HEK293 (cell line): ENCODE measurements around the gene UGT1A3.
"Not testable (repeated sequence)": the region's sequence is repeated elsewhere in the genome, so short reads cannot be mapped to it uniquely, and the experiment has no call there.

Experiments
- CTCF ChIA-PET: fragments of 350-600 bp; formaldehyde crosslinking; extraction: SDS; loops from one replicate; lab custom pipeline; 2021; ENCODE audit warnings: antibody characterized with exemption; lab: Yijun Ruan, JAX
- POLR2A ChIA-PET: fragments of 300-600 bp; formaldehyde crosslinking; extraction: SDS; loops from one replicate; lab custom pipeline; 2020; ENCODE audit warnings: antibody characterized with exemption, inconsistent platforms; lab: Yijun Ruan, JAX
- H3K27ac ChIP-seq: fragments of 200-500 bp; sonication (Bioruptor generic); 2 replicates; pipeline ENCODE4 v1.5.1; 2014; ENCODE audit warnings: low read depth, low read length, control low read depth, inconsistent platforms; ENCODE audit errors: extremely low read depth
- H3K36me3 ChIP-seq, 2 experiments: fragments of 200-500 bp in 1 of 2; sonication (Bioruptor generic) in 1 of 2; 1 replicate in 1 of 2; 2 replicates in 1 of 2; pipeline ENCODE4 v1.5.1; 2014 to 2017; ENCODE audit warnings: inconsistent platforms in 2 of 2, low read length in 2 of 2; ENCODE audit not compliant: control insufficient read depth in 2 of 2, insufficient read depth in 1 of 2
- H3K4me1 ChIP-seq: fragments of 200-500 bp; sonication (Bioruptor generic); 2 replicates; pipeline ENCODE4 v1.5.1; 2014; ENCODE audit warnings: mild to moderate bottlenecking, low read length, inconsistent platforms; ENCODE audit not compliant: control insufficient read depth, insufficient read depth
- H3K4me3 ChIP-seq: 2 replicates; pipeline ENCODE4 v1.5.1; 2011; ENCODE audit warnings: low read depth, mild to moderate bottlenecking, control low read depth, low read length, moderate library complexity
- H3K9me3 ChIP-seq: fragments of 200-500 bp; sonication (Bioruptor generic); 2 replicates; pipeline ENCODE4 v1.5.1; 2014; ENCODE audit warnings: low read depth, low read length, inconsistent platforms; ENCODE audit not compliant: control insufficient read depth, insufficient read depth
- HOXD13 ChIP-seq: sonication (generic); formaldehyde crosslinking; IDR thresholded peaks from 2 replicates; pipeline ENCODE4 v1.8.0; 2022; ENCODE audit warnings: missing genetic modification reagents, borderline replicate concordance
- KLF16 ChIP-seq: fragments of 450-650 bp; formaldehyde crosslinking; IDR thresholded peaks from 2 replicates; pipeline ENCODE4 v1.5.1; 2017; ENCODE audit warnings: missing biosample characterization, missing genetic modification characterization
- KLF8 ChIP-seq: fragments of 450-650 bp; formaldehyde crosslinking; IDR thresholded peaks from 2 replicates; pipeline ENCODE4 v1.5.1; 2016; ENCODE audit warnings: missing biosample characterization, missing genetic modification characterization
- REPIN1 ChIP-seq: fragments of 450-650 bp; formaldehyde crosslinking; IDR thresholded peaks from 2 replicates; pipeline ENCODE4 v1.5.1; 2017; ENCODE audit warnings: missing biosample characterization, missing genetic modification characterization, low read depth
- SETDB1 ChIP-seq: IDR thresholded peaks from one replicate; pipeline ENCODE4 v1.6.1; 2017; ENCODE audit warnings: mild to moderate bottlenecking, low read length, moderate library complexity, mixed read lengths; ENCODE audit not compliant: insufficient read length
- WT1 ChIP-seq: fragments of 450-650 bp; formaldehyde crosslinking; IDR thresholded peaks from 2 replicates; pipeline ENCODE4 v1.5.1; 2016; ENCODE audit warnings: missing biosample characterization, missing genetic modification characterization
- ZBTB1 ChIP-seq: fragments of 450-650 bp; formaldehyde crosslinking; IDR thresholded peaks from 2 replicates; pipeline ENCODE4 v1.5.1; 2016; ENCODE audit warnings: missing biosample characterization, missing genetic modification characterization
- ZFP69B ChIP-seq: fragments of 450-650 bp; formaldehyde crosslinking; IDR thresholded peaks from 2 replicates; pipeline ENCODE4 v1.5.1; 2016; ENCODE audit warnings: missing biosample characterization, missing genetic modification characterization
- ZNF10 ChIP-seq: fragments of 450-650 bp; formaldehyde crosslinking; IDR thresholded peaks from 2 replicates; pipeline ENCODE4 v1.5.1; 2017; ENCODE audit warnings: missing biosample characterization, missing genetic modification characterization
- ZNF174 ChIP-seq: fragments of 450-650 bp; formaldehyde crosslinking; IDR thresholded peaks from 2 replicates; pipeline ENCODE4 v1.5.0; 2017; ENCODE audit warnings: missing biosample characterization, mild to moderate bottlenecking, missing genetic modification characterization
- ZNF274 ChIP-seq, 2 experiments: fragments of 200-500 bp in 1 of 2; fragments of 450-650 bp in 1 of 2; sonication (Bioruptor generic) in 1 of 2; formaldehyde crosslinking in 1 of 2; IDR thresholded peaks; 2 replicates each; pipeline versions ENCODE4 v1.5.1 to v1.6.1; 2014 to 2016; ENCODE audit warnings: borderline replicate concordance in 1 of 2, inconsistent platforms in 1 of 2, low read length in 1 of 2, missing biosample characterization in 1 of 2, missing genetic modification characterization in 1 of 2
- ZNF48 ChIP-seq: fragments of 450-650 bp; formaldehyde crosslinking; IDR thresholded peaks from 2 replicates; pipeline ENCODE4 v1.5.1; 2016; ENCODE audit warnings: missing biosample characterization, missing genetic modification characterization
- ZNF510 ChIP-seq: fragments of 450-650 bp; formaldehyde crosslinking; IDR thresholded peaks from 2 replicates; pipeline ENCODE4 v1.5.1; 2018; ENCODE audit warnings: mild to moderate bottlenecking, missing genetic modification characterization, missing biosample characterization; ENCODE audit not compliant: insufficient replicate concordance
- ZNF544 ChIP-seq: fragments of 450-650 bp; formaldehyde crosslinking; IDR thresholded peaks from 2 replicates; pipeline ENCODE4 v1.5.0; 2017; ENCODE audit warnings: missing biosample characterization, missing genetic modification characterization
- ZNF654 ChIP-seq: fragments of 450-650 bp; formaldehyde crosslinking; IDR thresholded peaks from 2 replicates; pipeline ENCODE4 v1.5.1; 2016; ENCODE audit warnings: low read depth, missing biosample characterization, missing genetic modification characterization
- ZNF660 ChIP-seq: fragments of 450-650 bp; IDR thresholded peaks from 2 replicates; pipeline ENCODE4 v1.5.1; 2018; ENCODE audit warnings: missing biosample characterization, mild to moderate bottlenecking, missing genetic modification characterization
- ZNF791 ChIP-seq: fragments of 450-650 bp; formaldehyde crosslinking; IDR thresholded peaks from 2 replicates; pipeline ENCODE4 v1.5.1; 2016; ENCODE audit warnings: missing biosample characterization, missing genetic modification characterization
- ZNF837 ChIP-seq: fragments of 450-650 bp; formaldehyde crosslinking; IDR thresholded peaks from 2 replicates; pipeline ENCODE4 v1.5.1; 2016; ENCODE audit warnings: missing biosample characterization, missing genetic modification characterization
- ZSCAN16 ChIP-seq: fragments of 450-650 bp; formaldehyde crosslinking; IDR thresholded peaks from 2 replicates; pipeline ENCODE4 v1.5.1; 2016; ENCODE audit warnings: missing biosample characterization, missing genetic modification characterization
- TF ChIP-seq, protein P1 (sequence below): fragments of 450-650 bp; IDR thresholded peaks from 2 replicates; pipeline ENCODE4 v1.5.1; 2018; ENCODE audit warnings: missing biosample characterization, missing genetic modification characterization
- TF ChIP-seq, protein P2 (sequence below): fragments of 450-650 bp; formaldehyde crosslinking; IDR thresholded peaks from 2 replicates; pipeline ENCODE4 v1.5.1; 2016; ENCODE audit warnings: missing biosample characterization, missing genetic modification characterization
- TF ChIP-seq, protein P3 (sequence below): fragments of 450-650 bp; formaldehyde crosslinking; IDR thresholded peaks from 2 replicates; pipeline ENCODE4 v1.5.1; 2016; ENCODE audit warnings: missing biosample characterization, missing genetic modification characterization

UGT1A3 gene

DNA sequence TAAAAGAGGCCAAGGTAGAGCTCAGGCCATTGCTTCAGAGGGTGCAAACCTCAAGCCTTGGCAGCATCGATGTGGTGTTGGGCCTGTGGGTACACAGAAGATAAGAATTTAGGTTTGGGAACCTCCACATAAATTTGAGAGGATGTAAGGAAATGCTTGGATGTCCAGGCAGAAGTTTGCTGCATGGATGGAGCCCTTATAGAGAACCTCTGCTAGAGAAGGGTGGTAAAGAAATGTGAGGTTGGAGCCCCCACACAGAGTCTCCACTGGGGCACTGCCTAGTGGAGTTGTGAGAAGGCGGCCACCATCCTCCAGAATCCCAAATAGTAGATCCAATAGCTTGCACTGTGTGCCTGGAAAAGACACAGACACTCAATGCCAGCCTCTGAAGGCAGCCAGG is 21.8 kb downstream of the UGT1A3 start:
- TF ChIP-seq SETDB1: peak; percentile 76
- H3K9me3 ChIP-seq, POLR2A ChIA-PET, H3K4me1 ChIP-seq, H3K36me3 ChIP-seq, H3K27ac ChIP-seq, H3K4me3 ChIP-seq: not testable (repeated sequence)
- CTCF ChIA-PET: interaction anchor here (0.6 to 0.7 kb wide), 2 partner anchors 303 to 371 kb away, joined by 3 to 4 read pairs; no protein-coding TSS in a partner anchor

DNA sequence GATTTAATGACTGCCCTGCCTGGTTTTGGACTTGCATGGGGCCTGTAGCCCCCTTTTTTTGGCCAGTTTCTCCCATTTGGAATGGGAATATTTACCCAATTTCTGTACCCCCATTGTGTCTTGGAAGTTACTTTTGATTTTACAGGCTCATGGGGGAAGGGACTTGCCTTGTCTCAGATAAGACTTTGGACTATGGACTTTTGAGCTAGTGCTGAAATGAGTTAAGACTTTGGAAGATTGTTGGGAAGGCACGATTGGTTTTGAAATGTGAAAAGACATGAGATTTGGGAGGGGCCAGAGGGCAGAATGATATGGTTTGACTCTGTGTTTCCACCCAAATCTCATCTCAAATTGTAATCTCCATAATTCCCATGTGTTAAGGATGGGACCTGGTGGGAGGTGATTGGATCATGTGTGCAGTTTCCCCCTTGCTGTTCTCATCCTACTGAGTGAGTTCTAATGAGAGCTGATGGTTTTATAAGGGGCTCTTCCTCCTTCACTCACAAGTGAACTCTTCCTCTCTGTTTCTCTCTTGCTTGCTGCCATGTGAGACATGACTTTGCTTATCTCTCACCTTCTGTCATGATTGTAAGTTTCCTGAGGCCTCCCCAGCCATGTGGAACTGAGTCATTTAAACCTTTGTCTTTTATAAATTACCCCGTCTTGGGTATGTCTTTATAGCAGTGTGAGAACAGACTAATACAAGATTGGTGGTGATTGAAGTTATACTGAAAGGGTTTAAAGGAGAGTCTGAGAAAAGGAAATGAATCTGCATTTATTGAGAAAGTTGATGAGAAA is 22.6 kb downstream of the UGT1A3 start:
- H3K4me3 ChIP-seq, H3K9me3 ChIP-seq, H3K4me1 ChIP-seq, POLR2A ChIA-PET, H3K36me3 ChIP-seq, H3K27ac ChIP-seq: not testable (repeated sequence)
- CTCF ChIA-PET: interaction anchor here (0.6 to 0.7 kb wide), 2 partner anchors 303 to 371 kb away, joined by 3 to 4 read pairs; no protein-coding TSS in a partner anchor

DNA sequence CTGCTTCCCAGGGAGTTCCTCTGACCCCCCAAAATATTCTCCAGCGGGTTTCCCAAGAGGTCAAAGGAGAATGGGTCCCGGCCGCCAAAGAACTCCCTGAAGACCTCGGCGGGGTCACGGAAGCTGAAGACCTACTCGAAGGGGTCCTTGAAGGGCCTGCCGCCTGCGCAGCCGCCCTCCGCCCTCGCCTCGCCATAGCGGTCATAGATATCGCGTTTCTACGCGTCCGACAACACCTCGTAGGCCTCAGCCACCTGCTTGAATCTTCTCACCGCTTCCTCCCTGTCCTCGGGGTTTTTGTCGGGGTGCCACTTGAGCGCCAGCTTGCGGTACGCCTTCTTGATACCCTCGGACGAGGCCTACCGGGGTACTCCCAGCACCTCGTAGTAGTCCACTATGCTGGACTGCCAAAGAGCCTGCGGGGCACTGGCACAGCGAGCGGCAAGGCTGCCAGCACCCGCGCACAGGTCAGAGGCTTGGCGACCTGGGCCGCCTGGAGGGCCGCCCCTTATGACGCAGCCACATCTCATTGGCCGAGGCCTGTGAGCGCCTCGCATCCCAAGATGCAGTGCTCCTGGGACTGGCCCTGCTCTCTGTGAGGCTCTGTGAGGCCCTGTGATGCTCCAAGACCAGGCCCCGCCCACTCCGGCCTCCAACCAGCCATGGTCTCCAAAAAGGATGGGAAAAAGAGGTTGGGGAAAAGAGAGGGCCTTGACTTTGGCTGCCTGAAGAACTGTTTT is 26.2 kb downstream of the UGT1A3 start:
- H3K4me3 ChIP-seq: no peak overlapping the region
- CTCF ChIA-PET: no interaction called here
- H3K36me3 ChIP-seq: no peaks in the 10 kb centered on the region
- POLR2A ChIA-PET: no interaction called here
- H3K27ac ChIP-seq: no peak overlapping the region
- no peaks in the 10 kb centered on the region for H3K9me3 ChIP-seq
- TF ChIP-seq ZNF837 (tag by site-specific recombination) (no peak), REPIN1 (tag by site-specific recombination) (no peak), ZNF660 (tag by site-specific recombination) (no peak), ZNF654 (tag by site-specific recombination) (no peak), ZBTB1 (no peak)
- TF ChIP-seq, protein P1, sequence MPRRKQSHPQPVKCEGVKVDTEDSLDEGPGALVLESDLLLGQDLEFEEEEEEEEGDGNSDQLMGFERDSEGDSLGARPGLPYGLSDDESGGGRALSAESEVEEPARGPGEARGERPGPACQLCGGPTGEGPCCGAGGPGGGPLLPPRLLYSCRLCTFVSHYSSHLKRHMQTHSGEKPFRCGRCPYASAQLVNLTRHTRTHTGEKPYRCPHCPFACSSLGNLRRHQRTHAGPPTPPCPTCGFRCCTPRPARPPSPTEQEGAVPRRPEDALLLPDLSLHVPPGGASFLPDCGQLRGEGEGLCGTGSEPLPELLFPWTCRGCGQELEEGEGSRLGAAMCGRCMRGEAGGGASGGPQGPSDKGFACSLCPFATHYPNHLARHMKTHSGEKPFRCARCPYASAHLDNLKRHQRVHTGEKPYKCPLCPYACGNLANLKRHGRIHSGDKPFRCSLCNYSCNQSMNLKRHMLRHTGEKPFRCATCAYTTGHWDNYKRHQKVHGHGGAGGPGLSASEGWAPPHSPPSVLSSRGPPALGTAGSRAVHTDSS: no peak
- H3K4me1 ChIP-seq: no peaks in the 10 kb centered on the region

DNA sequence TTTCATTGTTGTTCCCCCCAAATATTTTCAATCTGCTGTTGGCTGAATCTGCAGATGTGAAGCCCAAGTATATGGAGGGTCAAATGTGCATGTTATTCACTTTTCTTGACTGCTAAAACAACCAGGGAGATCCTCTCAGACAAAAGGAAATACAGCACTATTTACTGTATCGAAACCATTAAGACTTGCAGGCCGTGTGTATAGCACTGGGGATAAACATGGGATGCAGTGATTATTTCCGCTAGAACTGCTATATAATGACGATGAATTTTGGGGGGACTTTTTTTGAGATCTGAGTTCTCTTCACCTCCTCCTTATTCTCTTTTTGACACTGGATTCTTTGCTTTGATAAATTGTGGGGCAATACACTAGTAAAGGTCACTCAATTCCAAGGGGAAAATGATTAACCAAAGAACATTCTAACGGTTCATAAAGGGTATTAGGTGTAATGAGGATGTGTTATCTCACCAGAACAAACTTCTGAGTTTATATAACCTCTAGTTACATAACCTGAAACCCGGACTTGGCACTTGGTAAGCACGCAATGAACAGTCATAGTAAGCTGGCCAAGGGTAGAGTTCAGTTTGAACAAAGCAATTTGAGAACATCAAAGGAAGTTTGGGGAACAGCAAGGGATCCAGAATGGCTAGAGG is 27.7 kb downstream of the UGT1A3 start:
- H3K4me3 ChIP-seq: no peak overlapping the region
- H3K4me1 ChIP-seq: no peaks in the 10 kb centered on the region
- no peaks in the 10 kb centered on the region for H3K9me3 ChIP-seq
- CTCF ChIA-PET: no interaction called here
- no peak overlapping the region for H3K27ac ChIP-seq
- H3K36me3 ChIP-seq: no peaks in the 10 kb centered on the region
- POLR2A ChIA-PET: no interaction called here
- TF ChIP-seq ZNF48 (tag by site-specific recombination) (no peak), ZNF274 (IDR thresholded peaks at IDR 0.05; ENCODE audit: low read length) (no peak), ZNF274 (tag by site-specific recombination; IDR thresholded peaks at IDR 0.05; ENCODE audit: borderline replicate concordance) (no peak), ZSCAN16 (no peak), ZNF791 (tag by site-specific recombination) (no peak), ZNF544 (tag by site-specific recombination) (no peak), WT1 (tag by site-specific recombination) (no peak), KLF16 (tag by site-specific recombination) (no peak), KLF8 (no peak), ZNF10 (no peak), HOXD13 (CRISPR knock-in tag) (no peak), ZNF510 (tag by site-specific recombination) (no peak), ZFP69B (tag by site-specific recombination) (no peak), ZNF174 (no peak)
- TF ChIP-seq, protein P2, sequence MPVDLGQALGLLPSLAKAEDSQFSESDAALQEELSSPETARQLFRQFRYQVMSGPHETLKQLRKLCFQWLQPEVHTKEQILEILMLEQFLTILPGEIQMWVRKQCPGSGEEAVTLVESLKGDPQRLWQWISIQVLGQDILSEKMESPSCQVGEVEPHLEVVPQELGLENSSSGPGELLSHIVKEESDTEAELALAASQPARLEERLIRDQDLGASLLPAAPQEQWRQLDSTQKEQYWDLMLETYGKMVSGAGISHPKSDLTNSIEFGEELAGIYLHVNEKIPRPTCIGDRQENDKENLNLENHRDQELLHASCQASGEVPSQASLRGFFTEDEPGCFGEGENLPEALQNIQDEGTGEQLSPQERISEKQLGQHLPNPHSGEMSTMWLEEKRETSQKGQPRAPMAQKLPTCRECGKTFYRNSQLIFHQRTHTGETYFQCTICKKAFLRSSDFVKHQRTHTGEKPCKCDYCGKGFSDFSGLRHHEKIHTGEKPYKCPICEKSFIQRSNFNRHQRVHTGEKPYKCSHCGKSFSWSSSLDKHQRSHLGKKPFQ (tag by site-specific recombination): no peak
- TF ChIP-seq, protein P3, sequence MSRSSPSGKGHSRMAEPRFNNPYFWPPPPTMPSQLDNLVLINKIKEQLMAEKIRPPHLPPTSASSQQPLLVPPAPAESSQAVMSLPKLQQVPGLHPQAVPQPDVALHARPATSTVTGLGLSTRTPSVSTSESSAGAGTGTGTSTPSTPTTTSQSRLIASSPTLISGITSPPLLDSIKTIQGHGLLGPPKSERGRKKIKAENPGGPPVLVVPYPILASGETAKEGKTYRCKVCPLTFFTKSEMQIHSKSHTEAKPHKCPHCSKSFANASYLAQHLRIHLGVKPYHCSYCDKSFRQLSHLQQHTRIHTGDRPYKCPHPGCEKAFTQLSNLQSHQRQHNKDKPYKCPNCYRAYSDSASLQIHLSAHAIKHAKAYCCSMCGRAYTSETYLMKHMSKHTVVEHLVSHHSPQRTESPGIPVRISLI (tag by site-specific recombination): no peak
